HepG2 (cell line): ENCODE results near the gene CGGBP1. TPM values are rescaled to one million over a fixed set of nuclear protein-coding genes. Genes with fewer than 3 reads are reported as not detected.

Experiments used
- ATAC-seq: fragments of 200-7000 bp; cut with Tn5 transposase; 3 replicates; pipeline ENCODE4 v1.9.1; 2020; ENCODE audit warnings: mild to moderate bottlenecking, moderate library complexity
- BruUV-seq: library from RNA; stranded (reverse); fragments of 400-500 nt; replicated peaks from 2 replicates; lab custom pipeline; 2021; lab: Mats Ljungman, UMichigan
- CTCF ChIA-PET: fragments of 300-600 bp; formaldehyde crosslinking; extraction: SDS; loops from one replicate; lab custom pipeline; 2021; ENCODE audit warnings: low total read pairs, inconsistent platforms, low intra/inter-chr PET ratio; lab: Yijun Ruan, JAX
- POLR2A ChIA-PET: fragments of 350-600 bp; sonication (Branson Sonifier 250); formaldehyde crosslinking; loops from one replicate; lab custom pipeline; 2020; ENCODE audit warnings: antibody characterized with exemption, inconsistent platforms; lab: Yijun Ruan, JAX
- DNase-seq: peaks from one replicate; pipeline ENCODE4 v3.0.0-alpha.2; 2015; ENCODE audit warnings: low spot score
- FAIRE-seq: peaks from 3 replicates; lab custom pipeline; 2011; peaks lifted over from hg19 to GRCh38; lab: Jason Lieb, UNC
- H2AFZ ChIP-seq: one replicate; pipeline ENCODE4 v1.6.1; 2011; ENCODE audit warnings: low read length, inconsistent platforms
- H3K27ac ChIP-seq: fragments of 300-600 bp; 3 replicates; pipeline ENCODE4 v1.8.0; 2011; ENCODE audit warnings: mixed run types, mild to moderate bottlenecking, mixed read lengths, low read length, inconsistent platforms; ENCODE audit not compliant: insufficient read depth; ENCODE audit errors: extremely low read length
- H3K27me3 ChIP-seq, 2 experiments: fragments of 200-600 bp in 1 of 2; 2 replicates in 1 of 2; 3 replicates in 1 of 2; pipeline versions ENCODE4 v1.6.0 to v1.8.0; 2011; ENCODE audit warnings: low read length in 2 of 2, mild to moderate bottlenecking in 2 of 2, moderate library complexity in 2 of 2, inconsistent platforms in 1 of 2; ENCODE audit not compliant: insufficient read depth in 2 of 2, control insufficient read depth in 1 of 2
- H3K36me3 ChIP-seq, 2 experiments: fragments of 200-600 bp in 1 of 2; replicated peaks in 1 of 2; 2 replicates in 1 of 2; 3 replicates in 1 of 2; pipeline versions ENCODE4 v1.5.1 to v1.8.0; 2011; ENCODE audit warnings: low read length in 2 of 2, inconsistent platforms in 1 of 2; ENCODE audit not compliant: insufficient read depth in 2 of 2, control insufficient read depth in 1 of 2
- H3K4me1 ChIP-seq: 2 replicates; pipeline ENCODE4 v1.5.1; 2012; ENCODE audit warnings: low read length, inconsistent platforms; ENCODE audit not compliant: insufficient read depth
- H3K4me2 ChIP-seq: 2 replicates; pipeline ENCODE4 v1.6.0; 2011; ENCODE audit warnings: low read depth, low read length, inconsistent platforms
- H3K4me3 ChIP-seq, 3 experiments: fragments of 200-600 bp in 1 of 3; sonication (generic), shearing (Covaris generic) in 1 of 3; replicated peaks in 1 of 3; 2 replicates each; pipeline ENCODE4 v1.5.1; 2011 to 2016; ENCODE audit warnings: low read length in 3 of 3, inconsistent platforms in 2 of 3, low read depth in 2 of 3, mild to moderate bottlenecking in 2 of 3, control low read depth in 1 of 3, mixed read lengths in 1 of 3; ENCODE audit not compliant: insufficient read depth in 1 of 3
- H3K79me2 ChIP-seq: one replicate; pipeline ENCODE4 v1.6.1; 2011; ENCODE audit warnings: low read length, inconsistent platforms; ENCODE audit not compliant: insufficient read depth
- H3K9ac ChIP-seq: 2 replicates; pipeline ENCODE4 v1.6.0; 2011; ENCODE audit warnings: mild to moderate bottlenecking, low read depth, low read length, inconsistent platforms; ENCODE audit not compliant: insufficient read depth
- H3K9me3 ChIP-seq: 2 replicates; pipeline ENCODE4 v1.5.1; 2012; ENCODE audit warnings: mild to moderate bottlenecking, low read length
- H4K20me1 ChIP-seq: 2 replicates; pipeline ENCODE4 v1.6.0; 2011; ENCODE audit warnings: inconsistent platforms, mild to moderate bottlenecking, low read length, moderate library complexity; ENCODE audit not compliant: insufficient read depth
- IRF1 ChIP-seq: sonication (generic); formaldehyde crosslinking; IDR thresholded peaks from 2 replicates; pipeline ENCODE4 v1.4.0; 2020; ENCODE audit warnings: low read depth, mild to moderate bottlenecking, missing genetic modification reagents
- IRF2 ChIP-seq: IDR thresholded peaks from 2 replicates; pipeline ENCODE4 v1.6.1; 2018; ENCODE audit warnings: missing genetic modification reagents, missing compliant biosample characterization
- WGBS: methylation state at CpG from one replicate; pipeline ENCODE4 v1.1.6; 2017; ENCODE audit warnings: low lambda C conversion rate; 5-methylcytosine and 5-hydroxymethylcytosine counted together
- in situ Hi-C: cut with HindIII; loops from 2 replicates; pipeline ENCODE4 v1.10.0; 2017; ENCODE audit warnings: low pct_unique_long_range_greater_than_20kb; ENCODE audit not compliant: extremely low pct_ligation_motif_present
- intact Hi-C: fragments of 100-400 bp; cut with micrococcal nuclease; formaldehyde crosslinking; loops from one replicate; pipeline ENCODE4 v1.10.0; 2022; ENCODE audit not compliant: unreplicated experiment
- polyA plus RNA-seq, 8 experiments: library from polyadenylated mRNA; depleted of rRNA in 3 of 8; stranded (reverse) in 7 of 8; unstranded in 1 of 8; fragments of >200 nt; fragmentation: Illumina TruSeq in 4 of 8; extraction: Trizol in 4 of 8; gene quantifications; 2 replicates each; pipeline versions ENCODE4 v1.2.1 to v1.2.3, GENCODE V29; 2011 to 2016; ENCODE audit warnings: low read depth in 4 of 8, missing spikeins in 1 of 8, mixed read lengths in 1 of 8; ENCODE audit not compliant: insufficient read depth in 1 of 8
- total RNA-seq, 5 experiments: library from RNA; depleted of rRNA; stranded (reverse); fragments of >200 nt; fragmentation: Illumina TruSeq; extraction: Trizol; gene quantifications; 2 replicates each; pipeline ENCODE4 v1.2.3, GENCODE V29; 2016; ENCODE audit warnings: low read depth in 1 of 5
- TF ChIP-seq, protein P1 (sequence below): sonication (generic); formaldehyde crosslinking; IDR thresholded peaks from 2 replicates; pipeline ENCODE4 v1.5.1; 2020; ENCODE audit warnings: mild to moderate bottlenecking, moderate library complexity, missing genetic modification reagents
- TF ChIP-seq, protein P2 (sequence below): sonication (generic); IDR thresholded peaks from 2 replicates; pipeline ENCODE4 v1.6.1; 2016; ENCODE audit warnings: low read depth, borderline replicate concordance

The CGGBP1 gene
- total and polyA plus RNA-seq, 2 of the 13 experiments (the other 11 are each of a cell fraction or from before 2014, with no cell fraction given): 38.9 to 47.0 TPM

DNA sequence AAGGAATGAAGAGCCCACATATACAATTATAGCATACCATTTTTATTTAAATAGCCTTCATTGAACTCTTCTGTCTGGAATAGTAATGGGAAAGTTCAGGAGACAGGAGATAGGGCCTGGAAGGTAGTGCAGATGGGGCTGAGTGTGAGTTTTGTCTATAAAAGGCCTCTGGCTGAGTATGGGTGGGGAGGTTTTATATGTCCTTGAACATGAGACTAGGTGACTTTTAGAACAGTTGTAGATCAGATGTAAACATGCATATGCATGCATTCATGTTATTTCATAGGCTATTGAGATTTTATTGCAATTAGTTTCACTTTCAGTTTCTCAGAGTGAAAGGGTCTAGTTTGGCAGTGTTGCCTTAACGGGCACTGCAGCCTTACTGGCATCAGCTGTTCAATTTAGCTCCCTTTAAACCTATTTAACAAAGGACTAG is 27.1 kb downstream of the CGGBP1 start:
- no peak overlapping the region for H3K27ac ChIP-seq
- H3K27me3 ChIP-seq: peaks cover 0 to 2% of the 10 kb centered on the region in 2 experiments; a peak in 1 of 5 replicates
- in situ Hi-C loops (no loop called here), intact Hi-C loops (no loop called here)
- H3K4me2 ChIP-seq: peak overlapping the region; percentile 76
- no peaks in the 10 kb centered on the region for H4K20me1 ChIP-seq
- POLR2A ChIA-PET: interaction anchor here (1.4 kb wide), 1 partner anchor 27 kb away, joined by 5 read pairs; the partner anchor contains the start of genes CGGBP1 and ZNF654
- H3K4me3 ChIP-seq: peak overlapping the region; percentile 49 to 69 (median 63); a peak in 5 of 6 replicates
- peak overlapping the region; percentile 38; the same call in 1 of the 2 replicates for H3K9ac ChIP-seq
- H3K4me1 ChIP-seq: no peaks in the 10 kb centered on the region; the same call in 1 of the 2 replicates
- no TSS peak for BruUV-seq
- FAIRE-seq (no peak), DNase-seq (no peak), ATAC-seq (peak; percentile 80)
- H3K36me3 ChIP-seq: no peaks in the 10 kb centered on the region
- H3K9me3 ChIP-seq: no peaks in the 10 kb centered on the region
- WGBS: 0% methylated on average over 1 of the region's 1 CpG
- TF ChIP-seq IRF2 (CRISPR knock-in tag) (peak; percentile 97), IRF1 (CRISPR knock-in tag) (peak; percentile 95)
- TF ChIP-seq, protein P1, sequence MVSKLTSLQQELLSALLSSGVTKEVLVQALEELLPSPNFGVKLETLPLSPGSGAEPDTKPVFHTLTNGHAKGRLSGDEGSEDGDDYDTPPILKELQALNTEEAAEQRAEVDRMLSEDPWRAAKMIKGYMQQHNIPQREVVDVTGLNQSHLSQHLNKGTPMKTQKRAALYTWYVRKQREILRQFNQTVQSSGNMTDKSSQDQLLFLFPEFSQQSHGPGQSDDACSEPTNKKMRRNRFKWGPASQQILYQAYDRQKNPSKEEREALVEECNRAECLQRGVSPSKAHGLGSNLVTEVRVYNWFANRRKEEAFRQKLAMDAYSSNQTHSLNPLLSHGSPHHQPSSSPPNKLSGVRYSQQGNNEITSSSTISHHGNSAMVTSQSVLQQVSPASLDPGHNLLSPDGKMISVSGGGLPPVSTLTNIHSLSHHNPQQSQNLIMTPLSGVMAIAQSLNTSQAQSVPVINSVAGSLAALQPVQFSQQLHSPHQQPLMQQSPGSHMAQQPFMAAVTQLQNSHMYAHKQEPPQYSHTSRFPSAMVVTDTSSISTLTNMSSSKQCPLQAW: no peak
- TF ChIP-seq, protein P2, sequence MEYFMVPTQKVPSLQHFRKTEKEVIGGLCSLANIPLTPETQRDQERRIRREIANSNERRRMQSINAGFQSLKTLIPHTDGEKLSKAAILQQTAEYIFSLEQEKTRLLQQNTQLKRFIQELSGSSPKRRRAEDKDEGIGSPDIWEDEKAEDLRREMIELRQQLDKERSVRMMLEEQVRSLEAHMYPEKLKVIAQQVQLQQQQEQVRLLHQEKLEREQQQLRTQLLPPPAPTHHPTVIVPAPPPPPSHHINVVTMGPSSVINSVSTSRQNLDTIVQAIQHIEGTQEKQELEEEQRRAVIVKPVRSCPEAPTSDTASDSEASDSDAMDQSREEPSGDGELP: peak; percentile 33; the same call in 1 of the 2 replicates
- no peaks in the 10 kb centered on the region for H3K79me2 ChIP-seq
- peak overlapping the region; percentile 94 for H2AFZ ChIP-seq
- CTCF ChIA-PET: no interaction called here
